ENCODE data around the gene MTHFR.

Gene MTHFR

DNA sequence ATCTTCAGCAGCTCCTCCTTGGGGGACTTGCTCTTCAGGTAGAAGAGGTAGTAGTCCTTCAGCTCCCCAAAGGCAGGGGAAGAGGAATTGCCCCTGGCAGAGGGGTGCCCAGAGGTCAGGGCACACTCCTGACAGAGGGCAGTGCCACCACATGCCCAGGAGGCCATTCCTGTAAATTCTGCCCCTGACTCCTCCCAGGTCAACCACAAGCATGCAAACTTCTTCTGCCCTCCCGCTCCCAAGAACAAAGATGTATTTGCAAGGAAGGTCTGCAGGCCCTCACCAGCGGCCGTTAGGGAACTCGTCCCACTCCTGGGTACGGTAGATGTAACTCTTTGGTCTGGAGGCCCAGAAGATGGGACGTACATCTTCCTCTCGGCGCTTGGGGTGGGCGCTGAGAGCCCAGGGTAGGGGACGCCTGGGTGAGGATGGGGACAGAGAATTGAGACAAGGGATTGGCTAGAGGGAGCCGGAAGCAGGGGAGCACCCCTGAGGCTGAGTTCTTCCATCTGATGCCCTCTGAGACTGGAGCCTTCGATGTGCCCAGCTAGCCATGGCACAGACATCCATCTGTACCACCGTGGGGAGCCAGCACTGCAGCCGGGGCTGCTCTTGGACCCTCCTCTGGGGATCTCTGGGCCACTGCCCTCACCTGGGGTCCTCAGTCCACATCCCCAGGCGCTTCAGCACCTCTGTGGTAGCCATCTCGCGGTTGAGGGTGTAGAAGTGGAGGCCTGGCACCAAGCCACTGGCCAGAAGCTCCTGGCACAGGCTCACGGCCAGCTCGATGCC is 11.1 kb downstream of the MTHFR start:
- Mint-ChIP-seq H3K27ac (peak overlapping the region; percentile 50), H3K4me1 (peaks cover 30% of the 10 kb centered on the region), H3K27me3 (no peaks in the 10 kb centered on the region), H3K9me3 (no peaks in the 10 kb centered on the region), H3K36me3 (peaks cover 62% of the 10 kb centered on the region), H3K4me3 (no peak overlapping the region)
- no peak for ATAC-seq

DNA sequence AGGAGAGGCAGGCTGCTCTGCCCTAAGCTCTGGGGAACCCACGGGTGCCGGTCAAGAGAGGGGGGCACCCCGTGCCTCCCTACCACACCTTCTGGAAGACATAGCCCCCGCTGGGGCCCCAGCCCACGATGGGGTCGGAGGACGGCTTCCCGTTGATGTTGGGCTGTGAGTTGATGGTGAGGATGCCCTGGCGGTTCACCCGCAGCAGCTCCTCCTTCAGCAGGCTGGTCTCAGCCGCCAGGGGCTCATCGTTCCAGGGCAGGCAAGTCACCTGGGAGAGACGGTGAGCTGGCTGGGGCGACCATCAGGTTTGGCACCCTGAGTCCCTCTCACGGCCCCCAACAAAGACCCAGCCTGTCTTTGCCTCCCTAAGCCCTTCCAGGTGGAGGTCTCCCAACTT is 11.9 kb downstream of the MTHFR start:
- peaks cover 54% of the 10 kb centered on the region for H3K36me3 Mint-ChIP-seq
- H3K4me3 Mint-ChIP-seq, result no peak overlapping the region
- H3K27ac Mint-ChIP-seq, result no peak overlapping the region
- H3K9me3 Mint-ChIP-seq, result no peaks in the 10 kb centered on the region
- no peaks in the 10 kb centered on the region for H3K27me3 Mint-ChIP-seq
- ATAC-seq, result no peak
- peaks cover 30% of the 10 kb centered on the region for H3K4me1 Mint-ChIP-seq

DNA sequence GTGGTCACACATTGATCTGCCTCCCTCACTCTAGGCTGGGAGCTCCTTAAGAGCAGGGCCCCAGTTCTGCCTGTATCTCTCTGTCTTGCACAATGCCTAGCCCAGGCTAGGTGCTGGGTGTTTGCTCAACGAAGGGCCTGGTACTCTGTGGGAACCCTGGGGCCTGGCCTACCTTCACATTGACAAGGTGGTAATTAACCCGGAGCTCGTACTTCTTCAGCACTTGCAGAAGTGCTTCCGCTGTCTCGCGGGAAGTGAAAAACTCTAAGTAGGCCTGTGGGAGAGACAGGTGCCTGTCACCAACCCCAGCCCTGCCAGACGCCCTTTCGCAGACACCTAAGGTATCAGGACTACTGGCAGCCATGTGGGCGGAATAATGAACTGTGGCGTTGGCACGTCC is 13.7 kb downstream of the MTHFR start:
- Mint-ChIP-seq H3K36me3 (peaks cover 54% of the 10 kb centered on the region), H3K4me1 (peaks cover 30% of the 10 kb centered on the region), H3K9me3 (no peaks in the 10 kb centered on the region), H3K27me3 (no peaks in the 10 kb centered on the region), H3K27ac (peak overlapping the region; percentile 75), H3K4me3 (no peak overlapping the region)
- no peak for ATAC-seq

DNA sequence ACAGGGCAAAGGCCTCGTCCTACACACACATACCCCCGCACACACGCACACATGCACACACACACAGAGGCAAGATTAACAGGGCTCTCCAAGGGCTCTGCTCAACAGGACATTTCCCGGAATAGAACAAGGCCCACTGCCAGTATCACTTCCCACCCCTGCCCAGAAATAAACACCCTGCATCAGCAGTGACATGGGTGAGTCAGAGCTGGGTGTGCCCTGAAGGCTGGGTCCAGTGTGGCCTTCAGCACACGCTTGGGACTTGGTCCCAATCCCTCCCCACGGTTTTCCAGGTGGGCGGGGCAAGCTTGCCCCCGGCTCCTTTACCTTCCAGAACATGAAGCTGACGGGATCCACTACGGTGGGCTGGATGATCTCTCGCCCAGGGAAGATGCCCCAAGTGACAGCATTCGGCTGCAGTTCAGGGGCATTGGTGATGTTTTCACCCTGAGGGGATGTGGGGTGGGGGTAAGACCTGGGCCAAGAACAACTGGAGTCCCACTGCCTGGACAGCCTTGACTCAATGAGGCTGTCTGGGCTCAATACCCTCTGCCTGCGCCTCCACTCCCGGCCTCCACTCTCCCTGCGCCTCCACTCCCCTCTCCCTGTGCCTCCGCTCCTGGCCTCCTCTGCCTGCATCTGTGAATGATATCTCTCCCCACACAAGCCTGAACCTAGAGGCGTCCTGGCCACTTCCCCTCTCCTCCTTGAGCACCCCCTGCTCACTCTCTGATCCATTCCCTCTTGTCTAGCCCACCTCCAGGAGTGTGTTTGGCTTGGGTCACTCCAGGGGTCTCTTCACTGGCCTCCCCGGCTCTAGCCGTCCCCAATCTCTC is 14.7 kb downstream of the MTHFR start:
- H3K36me3 Mint-ChIP-seq, result peaks cover 48% of the 10 kb centered on the region
- peaks cover 31% of the 10 kb centered on the region for H3K4me1 Mint-ChIP-seq
- peak overlapping the region; percentile 75 for H3K27ac Mint-ChIP-seq
- no peak overlapping the region for H3K4me3 Mint-ChIP-seq
- no peaks in the 10 kb centered on the region for H3K27me3 Mint-ChIP-seq
- peak; percentile 73 for ATAC-seq
- no peaks in the 10 kb centered on the region for H3K9me3 Mint-ChIP-seq

DNA sequence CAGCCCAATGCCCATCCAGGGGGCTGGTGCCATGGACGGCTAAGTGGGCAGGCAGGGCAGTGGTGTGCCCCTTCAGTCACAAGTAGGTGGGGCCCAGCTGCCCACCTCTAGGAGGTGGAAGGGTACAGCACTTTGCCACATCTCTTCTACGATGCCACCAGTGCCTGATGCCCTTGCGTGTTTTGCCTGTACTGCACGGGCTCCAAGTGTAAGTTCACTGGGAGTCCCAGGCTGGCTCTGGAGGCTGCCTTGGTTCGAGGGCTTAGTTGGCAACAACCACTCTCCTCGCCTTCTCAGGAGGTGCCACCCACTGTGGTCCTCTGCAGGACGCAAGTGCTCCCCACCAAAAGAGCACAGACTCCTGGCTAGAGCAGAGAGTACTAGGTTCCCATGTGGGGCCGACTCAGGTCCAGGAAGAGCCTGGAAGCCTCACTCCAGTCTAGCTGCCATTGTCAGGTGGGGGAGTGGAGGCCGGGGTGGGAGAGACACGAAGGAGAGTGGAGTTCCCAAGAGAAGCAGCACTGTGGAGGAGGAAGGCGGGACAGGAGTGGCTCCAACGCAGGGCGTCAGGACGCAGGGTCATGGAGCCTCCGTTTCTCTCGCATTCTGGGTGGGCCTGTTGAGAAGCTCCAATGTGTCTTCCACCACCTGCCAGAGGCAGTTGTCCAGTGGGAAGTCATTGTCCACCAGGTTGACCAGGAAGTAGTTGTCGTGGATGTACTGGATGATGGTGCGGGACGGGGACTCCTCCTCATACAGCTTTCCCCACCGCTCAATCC is 15.5 kb downstream of the MTHFR start:
- H3K27ac Mint-ChIP-seq, result peak overlapping the region; percentile 75
- H3K36me3 Mint-ChIP-seq, result peaks cover 40% of the 10 kb centered on the region
- no peaks in the 10 kb centered on the region for H3K27me3 Mint-ChIP-seq
- no peak for ATAC-seq
- H3K9me3 Mint-ChIP-seq, result no peaks in the 10 kb centered on the region
- peaks cover 37% of the 10 kb centered on the region for H3K4me1 Mint-ChIP-seq
- H3K4me3 Mint-ChIP-seq, result no peak overlapping the region

DNA sequence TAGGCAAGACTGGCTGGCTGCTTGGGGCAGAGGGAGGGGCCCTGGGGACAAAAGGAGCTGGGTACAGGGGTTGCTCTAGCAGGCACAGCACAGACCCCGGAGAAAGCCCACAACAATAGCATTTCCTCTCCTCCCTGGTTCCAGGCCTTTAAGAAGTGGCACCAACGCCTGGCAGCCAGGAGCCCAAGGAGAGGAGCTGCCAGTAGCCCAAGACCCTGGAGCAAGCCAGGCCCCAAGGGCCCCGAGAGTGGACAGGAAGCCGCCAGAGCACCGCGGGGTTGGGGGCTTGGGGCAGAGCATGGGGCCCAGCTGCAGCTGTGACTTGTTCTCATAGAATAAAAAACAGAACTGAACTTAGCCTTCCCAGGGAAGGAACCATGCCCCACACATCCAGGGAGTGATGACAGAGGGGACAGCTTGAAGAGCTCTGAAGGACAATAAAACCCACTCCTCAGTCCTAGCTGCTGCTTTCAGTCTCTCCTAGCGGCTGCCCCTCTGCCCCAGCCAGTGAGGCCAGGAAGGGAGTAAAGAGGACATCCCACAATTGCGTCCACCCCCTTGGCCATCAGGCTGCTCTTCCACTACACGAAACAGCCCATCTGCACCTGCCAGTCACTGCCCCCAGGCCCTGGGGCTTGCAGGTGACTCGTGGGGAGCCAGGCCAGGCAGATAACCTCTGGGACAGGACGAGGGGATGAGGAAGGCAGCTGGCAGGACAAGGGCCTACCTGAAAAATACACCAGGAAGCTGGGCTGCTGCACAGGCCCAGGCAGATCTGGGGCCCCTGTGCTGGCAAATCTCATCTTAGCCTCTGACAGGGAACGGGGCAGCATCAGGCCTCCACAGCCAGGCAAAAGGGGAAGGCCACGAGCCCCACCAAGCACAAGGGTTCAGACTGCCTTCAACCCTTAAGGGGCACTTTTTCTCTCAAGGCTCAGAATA is 16.4 kb downstream of the MTHFR start:
- Mint-ChIP-seq H3K9me3 (no peaks in the 10 kb centered on the region), H3K36me3 (peaks cover 32% of the 10 kb centered on the region), H3K27ac (peak overlapping the region; percentile 74), H3K27me3 (no peaks in the 10 kb centered on the region), H3K4me1 (peaks cover 45% of the 10 kb centered on the region), H3K4me3 (no peak overlapping the region)
- ATAC-seq, result no peak

DNA sequence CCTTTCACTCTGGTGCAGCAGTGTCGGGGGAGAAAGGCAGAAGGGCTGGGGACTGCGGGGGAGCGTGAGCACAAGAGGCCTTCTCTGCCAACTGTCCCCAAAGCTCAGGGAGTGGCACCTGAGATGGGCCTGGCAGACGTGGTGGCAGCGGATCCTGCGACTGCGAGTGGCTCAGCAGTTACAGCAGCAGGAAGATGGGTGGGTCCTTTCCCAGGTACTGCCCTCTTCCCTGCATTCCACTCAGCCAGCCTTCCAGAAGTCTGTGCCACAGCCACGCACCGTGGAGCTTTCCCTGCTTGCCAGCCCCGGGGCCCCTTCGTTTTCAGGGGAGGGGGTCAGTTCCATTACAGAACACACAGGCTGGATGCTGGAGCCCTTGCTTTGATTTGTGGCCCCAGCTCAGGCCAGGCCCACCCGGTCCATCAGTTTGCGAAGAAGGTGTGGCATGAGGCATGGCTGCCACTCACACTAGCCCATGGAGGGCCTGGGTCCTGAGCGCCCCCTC is 17.2 kb downstream of the MTHFR start:
- no peak for ATAC-seq
- peaks cover 26% of the 10 kb centered on the region for H3K36me3 Mint-ChIP-seq
- H3K9me3 Mint-ChIP-seq, result no peaks in the 10 kb centered on the region
- peaks cover 45% of the 10 kb centered on the region for H3K4me1 Mint-ChIP-seq
- peak overlapping the region; percentile 74 for H3K27ac Mint-ChIP-seq
- no peak overlapping the region for H3K4me3 Mint-ChIP-seq
- no peaks in the 10 kb centered on the region for H3K27me3 Mint-ChIP-seq

DNA sequence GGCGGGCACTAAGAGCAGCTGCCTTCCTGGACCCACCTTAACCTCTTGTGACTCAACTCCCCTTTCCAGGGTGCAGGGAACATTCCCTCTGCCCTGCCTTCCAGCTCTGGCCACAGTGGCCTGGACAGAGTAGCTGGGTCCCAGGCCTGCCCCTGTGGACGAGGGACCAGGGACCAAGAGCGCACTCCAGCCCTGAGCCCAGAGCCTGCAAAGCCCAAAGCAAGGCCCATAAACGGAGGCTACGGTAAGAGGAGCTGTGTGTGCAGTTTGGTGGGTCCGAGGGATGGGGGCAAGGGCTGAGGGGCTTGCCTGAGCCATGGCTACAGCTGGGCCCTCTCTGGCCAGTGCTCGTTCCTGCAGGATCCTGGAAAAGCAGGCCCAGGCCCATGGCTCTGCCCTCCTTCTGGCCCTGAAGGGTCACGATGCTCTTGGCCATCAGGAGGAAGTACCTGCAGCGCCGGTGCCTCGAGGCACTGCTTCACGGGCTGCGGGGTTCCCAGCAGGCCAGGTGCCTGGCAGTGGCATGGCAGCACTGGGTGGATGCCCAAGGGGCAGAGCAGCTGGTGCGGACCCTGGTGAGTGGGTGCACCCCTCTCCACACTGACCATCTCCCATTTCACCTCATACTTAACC is 17.8 kb downstream of the MTHFR start:
- H3K4me1 Mint-ChIP-seq, result peaks cover 45% of the 10 kb centered on the region
- H3K36me3 Mint-ChIP-seq, result peaks cover 26% of the 10 kb centered on the region
- H3K4me3 Mint-ChIP-seq, result no peak overlapping the region
- H3K27me3 Mint-ChIP-seq, result no peaks in the 10 kb centered on the region
- no peak for ATAC-seq
- H3K9me3 Mint-ChIP-seq, result no peaks in the 10 kb centered on the region
- H3K27ac Mint-ChIP-seq, result peak overlapping the region; percentile 41

DNA sequence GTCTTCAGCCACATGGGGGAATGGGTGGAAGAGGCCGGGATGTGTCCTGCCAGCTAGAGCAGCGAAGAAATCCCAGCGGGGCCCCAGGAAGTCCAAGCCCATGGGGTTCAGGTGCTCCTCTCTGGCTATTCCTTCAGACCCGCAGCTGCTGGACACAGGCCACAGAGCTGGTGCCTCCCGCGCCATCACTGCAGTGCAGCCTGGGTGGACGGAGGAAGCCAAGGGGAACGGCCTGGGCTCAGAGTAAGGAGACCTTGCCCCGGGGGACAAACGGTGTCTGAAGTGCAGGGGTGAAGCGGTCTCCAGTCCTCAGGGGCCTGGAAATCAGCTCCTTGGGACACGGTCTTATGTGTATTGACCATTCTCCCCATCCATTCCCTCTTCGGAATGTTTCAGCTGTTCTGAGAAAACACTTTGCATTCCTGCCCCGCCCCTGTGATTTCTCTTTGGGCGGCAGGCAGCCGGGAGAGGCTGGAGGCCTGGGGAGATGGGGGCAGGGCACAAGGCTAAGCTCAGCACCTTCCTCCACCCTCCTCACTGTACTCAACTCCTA is 18.4 kb downstream of the MTHFR start:
- Mint-ChIP-seq H3K9me3 (no peaks in the 10 kb centered on the region), H3K4me1 (peaks cover 42% of the 10 kb centered on the region), H3K36me3 (peaks cover 21% of the 10 kb centered on the region), H3K4me3 (no peak overlapping the region), H3K27me3 (no peaks in the 10 kb centered on the region), H3K27ac (peak overlapping the region; percentile 41)
- no peak for ATAC-seq

DNA sequence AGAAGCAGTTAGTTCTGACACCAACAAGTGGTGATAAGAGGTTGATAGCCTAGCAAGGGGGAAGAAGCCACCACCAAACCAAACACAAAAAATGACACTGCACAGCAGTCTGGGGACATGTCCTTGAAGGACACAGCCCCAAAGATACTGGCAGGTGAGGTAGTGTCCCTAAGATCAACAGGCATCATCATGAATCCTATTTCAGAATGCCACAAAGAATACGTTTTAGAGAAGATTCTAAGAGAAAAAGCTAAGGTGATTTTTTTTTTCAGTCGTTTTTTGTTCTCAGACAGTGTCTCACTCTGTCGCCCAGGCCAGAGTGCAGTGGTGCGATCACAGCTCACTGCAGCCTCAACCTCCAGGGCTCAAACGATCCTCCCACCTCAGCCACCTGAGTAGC is 19.6 kb downstream of the MTHFR start:
- Mint-ChIP-seq H3K27me3 (no peaks in the 10 kb centered on the region), H3K27ac (peak overlapping the region; percentile 41), H3K4me3 (no peak overlapping the region), H3K4me1 (peaks cover 30% of the 10 kb centered on the region), H3K36me3 (peaks cover 9% of the 10 kb centered on the region), H3K9me3 (no peaks in the 10 kb centered on the region)
- no peak for ATAC-seq

DNA sequence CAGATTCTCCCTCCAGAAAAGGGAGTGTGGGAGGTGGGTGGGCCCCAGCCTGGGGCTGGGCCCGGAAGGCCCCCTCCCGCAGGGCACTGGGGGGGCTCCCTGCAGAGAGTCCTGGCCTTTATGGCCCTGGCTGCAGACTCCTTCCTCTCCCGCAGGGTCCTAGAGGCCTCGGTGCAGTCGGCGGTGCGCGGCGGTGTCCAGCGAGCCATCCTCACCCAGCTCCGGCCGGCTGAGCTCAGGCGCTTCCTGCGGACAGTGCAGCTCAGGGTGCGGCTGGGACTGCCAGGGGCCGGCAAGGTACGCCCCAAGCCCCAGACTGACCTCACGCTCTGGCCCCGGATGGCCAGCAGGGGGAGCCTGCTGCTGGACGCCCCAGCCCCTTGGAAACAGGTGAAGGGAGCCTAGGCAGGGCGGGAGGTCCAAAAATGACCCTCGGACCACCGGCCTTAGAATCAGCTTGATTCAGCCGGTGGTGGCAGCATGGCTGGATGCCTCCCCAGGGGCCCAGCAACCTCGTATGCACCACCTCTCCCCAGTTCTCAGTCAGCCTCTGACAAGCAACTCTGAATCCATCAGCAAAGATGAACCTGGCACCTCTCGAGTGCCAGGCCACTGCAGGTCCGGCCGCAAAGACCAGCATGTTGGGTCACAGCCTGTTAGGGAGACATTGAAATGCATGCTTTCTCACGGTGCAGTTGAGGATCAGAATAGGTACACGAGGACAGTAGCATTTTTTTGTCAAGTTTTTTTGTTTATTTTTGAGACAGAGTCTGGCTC is 20.6 kb downstream of the MTHFR start:
- peaks cover under 1% of the 10 kb centered on the region for H3K36me3 Mint-ChIP-seq
- peak overlapping the region; percentile 38 for H3K4me3 Mint-ChIP-seq

DNA sequence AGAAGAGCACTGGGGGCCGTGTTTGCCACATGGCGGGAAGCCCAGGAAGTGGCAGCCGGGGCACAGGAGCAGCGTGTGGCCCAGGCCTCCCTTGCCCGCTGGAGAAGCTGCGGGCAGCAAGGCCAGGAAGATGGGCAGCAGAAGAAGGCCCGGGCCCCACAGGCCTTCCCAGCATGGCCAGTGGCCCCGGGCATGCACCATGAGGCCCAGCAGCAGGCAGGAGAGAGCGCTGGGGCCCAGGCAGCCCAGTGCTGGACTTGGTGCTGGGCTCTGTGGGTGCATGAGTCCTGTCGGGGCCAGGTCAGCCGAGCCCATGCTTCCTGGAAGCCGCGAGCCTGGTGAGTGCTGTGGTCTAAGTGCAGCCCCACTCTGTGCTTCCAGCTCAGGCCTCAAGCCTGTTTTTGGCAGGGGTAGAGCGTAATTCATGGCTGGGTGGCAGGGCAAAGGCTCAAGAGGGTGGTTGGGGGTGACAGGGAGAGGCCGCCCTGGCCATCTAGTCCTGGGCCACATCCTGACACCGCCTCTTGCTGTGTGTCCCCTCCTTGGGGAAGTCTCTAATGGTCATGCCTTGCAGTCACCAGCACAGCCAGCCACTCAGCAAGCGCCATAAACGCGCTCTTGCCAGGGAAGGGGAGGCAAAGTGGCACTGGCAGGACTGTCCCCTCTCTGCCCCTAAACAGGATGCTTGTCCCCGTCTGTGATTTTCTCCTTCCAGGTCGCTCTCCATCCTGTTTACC is 21.3 kb downstream of the MTHFR start:
- Mint-ChIP-seq H3K27ac (peak overlapping the region; percentile 40), H3K4me3 (peak overlapping the region; percentile 38)

More for the DNA sequence above, 20.6 kb downstream of the MTHFR start:
- Mint-ChIP-seq H3K27me3 (no peaks in the 10 kb centered on the region), H3K27ac (peak overlapping the region; percentile 30), H3K4me1 (peaks cover 20% of the 10 kb centered on the region), H3K9me3 (no peaks in the 10 kb centered on the region)
- peak; percentile 73 for ATAC-seq

More for the DNA sequence above, 21.3 kb downstream of the MTHFR start:
- Mint-ChIP-seq H3K9me3 (no peaks in the 10 kb centered on the region), H3K4me1 (peaks cover 19% of the 10 kb centered on the region), H3K27me3 (no peaks in the 10 kb centered on the region), H3K36me3 (no peaks in the 10 kb centered on the region)
- ATAC-seq, result no peak
